Mesenteric fat pad (tissue), 1 donor: Measurements from ENCODE around the gene AQP1. TPM values are rescaled to one million over a fixed set of nuclear protein-coding genes. Genes with fewer than 3 reads are reported as not detected.

ENCODE experiments used
- DNase-seq: peaks from one replicate; pipeline ENCODE4 v3.0.0-alpha.2; 2020; ENCODE audit warnings: low spot score
- total RNA-seq: library from RNA; stranded (reverse); fragmentation: NEBNext Ultra II Directional; extraction: Animal tissue kit (Norgen Biotek cat#: 25700); gene quantifications from one replicate; pipeline ENCODE4 v1.2.1, GENCODE V29; 2021
- donor health status: DM: yes; HTN: yes; CAD: no.

Gene AQP1
- total RNA-seq, 1 donor from 2014 or later: 140 TPM

DNA sequence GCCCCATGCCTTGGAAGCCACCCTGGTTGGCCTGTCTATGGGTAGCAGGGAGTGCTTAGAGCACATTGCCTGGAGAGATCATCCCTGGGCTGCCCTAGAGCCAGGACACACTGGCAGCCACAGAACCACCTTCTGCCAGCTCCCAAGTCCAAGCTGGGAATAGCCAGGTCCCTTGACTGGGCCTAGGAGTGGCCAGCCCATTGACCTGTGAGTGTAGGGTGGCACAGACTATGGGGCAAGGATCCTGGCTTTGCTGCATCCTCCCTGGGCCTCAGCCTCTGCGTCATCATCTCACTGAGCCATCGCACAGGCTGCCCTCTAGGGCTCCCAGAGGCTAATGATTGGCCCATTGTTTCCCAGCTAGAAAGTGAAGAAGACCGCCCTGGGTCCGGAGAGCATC lies 7.0 kb downstream of the AQP1 start:
- DNase-seq: peak; percentile 78

DNA sequence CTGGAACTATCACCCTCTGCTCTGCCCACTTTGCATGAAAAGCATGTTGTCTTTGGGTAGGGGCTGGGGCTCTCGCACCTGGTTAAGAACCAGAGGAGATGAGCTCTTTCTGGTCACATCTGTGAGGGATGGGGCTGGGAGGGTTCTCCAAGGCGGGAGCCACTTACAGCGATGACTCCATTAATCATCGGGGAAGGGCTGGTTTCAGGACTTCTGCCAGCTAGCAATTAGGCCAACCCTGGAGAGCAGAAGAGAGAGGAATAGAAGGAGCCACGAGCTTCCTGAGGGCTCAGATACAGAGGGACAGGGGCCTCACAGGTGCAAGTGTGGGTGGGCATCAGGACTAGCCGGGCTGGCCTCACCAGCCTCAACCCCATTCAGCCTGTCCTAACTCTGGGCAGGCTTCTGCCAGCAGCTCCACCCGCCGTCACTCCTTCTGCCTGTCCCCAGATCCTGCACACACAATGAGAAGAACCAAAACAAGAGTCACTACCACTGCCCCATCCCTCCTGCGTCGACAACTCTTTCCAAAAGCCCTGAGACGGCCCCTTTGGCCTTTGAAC lies 8.4 kb downstream of the AQP1 start:
- DNase-seq: peak; percentile 87

DNA sequence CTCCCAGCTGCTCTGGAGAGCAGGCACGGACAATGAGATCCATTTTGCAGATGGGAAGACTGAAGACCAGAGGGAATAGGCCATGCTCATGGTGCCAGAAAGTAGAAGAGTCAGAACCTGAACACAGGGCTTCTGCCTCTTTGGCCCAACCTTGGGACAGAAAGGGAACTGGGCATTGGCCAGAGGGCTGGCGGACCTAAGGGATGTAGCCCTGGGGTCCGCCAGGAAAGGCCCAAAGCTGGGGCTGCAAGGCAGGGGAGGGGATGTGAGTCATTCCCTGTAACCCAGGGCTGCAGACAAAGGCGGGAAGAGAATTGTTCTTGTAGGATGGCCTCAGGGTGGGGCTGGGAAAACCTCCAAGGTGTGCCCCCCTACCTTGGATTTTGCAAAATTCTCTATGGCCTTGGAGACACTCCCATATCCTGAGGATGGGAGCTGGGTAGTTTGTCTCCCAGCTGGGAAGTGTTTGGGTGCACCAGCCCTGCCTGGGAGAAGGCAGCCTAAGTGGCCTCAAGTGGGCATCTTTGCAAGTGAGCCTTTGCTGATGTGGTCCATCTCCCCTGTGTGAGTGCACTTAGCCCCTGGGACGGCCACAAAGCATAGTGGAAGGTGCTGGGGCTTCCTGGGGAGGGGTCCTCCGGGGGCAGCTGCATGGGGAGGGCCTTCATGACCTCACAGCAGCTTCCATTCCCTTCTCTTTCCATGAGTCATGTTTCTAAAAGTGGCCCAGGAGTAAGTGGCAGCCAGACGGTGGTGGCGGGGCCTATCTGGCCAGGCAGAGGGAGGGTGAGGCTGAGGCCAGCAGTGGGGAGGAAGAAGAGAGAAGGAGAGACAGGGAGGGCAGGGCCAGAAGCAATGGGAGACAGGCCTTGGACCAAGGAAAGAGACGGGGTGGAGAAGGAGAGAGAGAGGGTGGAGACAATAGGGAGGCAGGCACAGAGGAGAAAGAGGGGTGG lies 9.2 kb downstream of the AQP1 start:
- peak; percentile 89 for DNase-seq

DNA sequence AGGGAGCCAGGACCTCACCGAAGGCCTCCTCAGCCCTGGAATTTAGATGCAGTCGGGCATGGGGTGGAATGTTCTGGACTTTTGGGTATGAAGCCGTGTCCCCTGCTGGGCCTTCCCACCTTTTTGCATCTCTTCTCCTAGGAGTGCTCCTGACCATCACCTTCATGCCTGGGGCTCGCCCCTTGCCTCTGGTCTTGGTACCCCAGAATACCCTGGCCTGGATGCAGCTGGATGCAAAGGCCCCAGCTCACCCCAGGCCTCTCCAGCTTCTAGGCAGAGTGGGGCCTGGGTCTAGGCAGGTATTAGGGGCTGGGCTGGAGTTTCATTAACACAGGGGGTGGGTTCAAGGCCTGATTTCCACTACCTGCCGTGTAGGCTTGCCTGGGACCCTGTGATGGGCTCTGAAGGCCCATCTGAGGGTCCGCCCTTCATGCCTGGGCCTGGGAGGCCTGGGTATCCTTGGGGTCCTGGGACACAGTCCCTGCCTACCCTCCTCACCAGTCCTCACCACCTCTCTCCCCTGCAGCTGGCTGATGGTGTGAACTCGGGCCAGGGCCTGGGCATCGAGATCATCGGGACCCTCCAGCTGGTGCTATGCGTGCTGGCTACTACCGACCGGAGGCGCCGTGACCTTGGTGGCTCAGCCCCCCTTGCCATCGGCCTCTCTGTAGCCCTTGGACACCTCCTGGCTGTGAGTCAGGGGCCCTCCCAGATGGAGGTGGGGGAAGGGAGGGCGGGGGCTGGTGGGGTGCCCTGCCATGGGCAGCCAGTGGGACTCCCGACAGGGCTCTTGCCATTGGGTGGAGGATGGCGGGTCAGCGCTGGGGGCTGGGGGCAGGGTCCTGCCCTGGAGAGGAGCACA lies 10.1 kb downstream of the AQP1 start:
- peak; percentile 89 for DNase-seq

DNA sequence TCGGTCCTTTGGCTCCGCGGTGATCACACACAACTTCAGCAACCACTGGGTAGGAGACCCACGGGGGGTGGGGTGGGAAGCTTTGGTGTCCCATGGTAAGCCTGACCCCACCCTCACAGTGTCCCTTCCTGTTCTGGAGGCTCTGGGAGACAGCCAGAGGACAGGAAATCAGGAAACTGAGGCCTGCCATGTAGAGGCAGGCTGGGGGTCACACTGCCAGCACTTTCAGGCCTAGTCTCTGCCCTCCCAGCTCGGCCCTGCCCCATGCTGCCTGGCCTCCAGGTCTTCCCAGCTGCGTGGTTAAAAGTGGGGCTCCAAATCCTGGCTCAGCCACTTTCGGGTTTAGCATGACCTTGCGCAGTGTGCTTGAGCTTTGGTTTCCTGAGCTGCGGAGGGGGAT lies 10.9 kb downstream of the AQP1 start:
- DNase-seq: peak; percentile 62

DNA sequence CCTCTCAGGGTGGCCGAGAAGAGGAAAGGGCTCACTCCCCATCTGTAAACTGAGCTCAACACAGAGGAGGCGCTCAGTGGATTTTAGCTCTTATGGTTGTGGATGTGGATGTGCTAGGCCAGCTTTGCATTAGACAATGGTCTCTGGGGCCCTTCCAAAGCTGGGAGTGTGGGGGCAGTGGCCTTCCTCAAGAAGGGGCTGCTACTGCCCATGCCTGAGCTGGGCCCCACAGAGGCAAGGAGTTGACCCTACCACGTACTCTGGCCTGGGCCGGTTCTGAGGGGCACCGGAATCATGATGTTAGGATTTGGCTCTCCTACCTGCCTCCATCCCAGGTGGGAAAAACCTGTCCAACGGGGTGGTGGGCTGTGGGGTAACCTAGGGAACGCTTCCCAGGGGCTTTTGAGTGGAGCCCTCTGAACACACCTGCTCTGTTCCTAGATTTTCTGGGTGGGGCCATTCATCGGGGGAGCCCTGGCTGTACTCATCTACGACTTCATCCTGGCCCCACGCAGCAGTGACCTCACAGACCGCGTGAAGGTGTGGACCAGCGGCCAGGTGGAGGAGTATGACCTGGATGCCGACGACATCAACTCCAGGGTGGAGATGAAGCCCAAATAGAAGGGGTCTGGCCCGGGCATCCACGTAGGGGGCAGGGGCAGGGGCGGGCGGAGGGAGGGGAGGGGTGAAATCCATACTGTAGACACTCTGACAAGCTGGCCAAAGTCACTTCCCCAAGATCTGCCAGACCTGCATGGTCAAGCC lies 11.5 kb downstream of the AQP1 start:
- peak; percentile 68 for DNase-seq

DNA sequence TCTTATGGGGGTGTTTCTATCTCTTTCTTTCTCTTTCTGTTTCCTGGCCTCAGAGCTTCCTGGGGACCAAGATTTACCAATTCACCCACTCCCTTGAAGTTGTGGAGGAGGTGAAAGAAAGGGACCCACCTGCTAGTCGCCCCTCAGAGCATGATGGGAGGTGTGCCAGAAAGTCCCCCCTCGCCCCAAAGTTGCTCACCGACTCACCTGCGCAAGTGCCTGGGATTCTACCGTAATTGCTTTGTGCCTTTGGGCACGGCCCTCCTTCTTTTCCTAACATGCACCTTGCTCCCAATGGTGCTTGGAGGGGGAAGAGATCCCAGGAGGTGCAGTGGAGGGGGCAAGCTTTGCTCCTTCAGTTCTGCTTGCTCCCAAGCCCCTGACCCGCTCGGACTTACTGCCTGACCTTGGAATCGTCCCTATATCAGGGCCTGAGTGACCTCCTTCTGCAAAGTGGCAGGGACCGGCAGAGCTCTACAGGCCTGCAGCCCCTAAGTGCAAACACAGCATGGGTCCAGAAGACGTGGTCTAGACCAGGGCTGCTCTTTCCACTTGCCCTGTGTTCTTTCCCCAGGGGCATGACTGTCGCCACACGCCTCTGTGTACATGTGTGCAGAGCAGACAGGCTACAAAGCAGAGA lies 12.2 kb downstream of the AQP1 start:
- peak; percentile 77 for DNase-seq

DNA sequence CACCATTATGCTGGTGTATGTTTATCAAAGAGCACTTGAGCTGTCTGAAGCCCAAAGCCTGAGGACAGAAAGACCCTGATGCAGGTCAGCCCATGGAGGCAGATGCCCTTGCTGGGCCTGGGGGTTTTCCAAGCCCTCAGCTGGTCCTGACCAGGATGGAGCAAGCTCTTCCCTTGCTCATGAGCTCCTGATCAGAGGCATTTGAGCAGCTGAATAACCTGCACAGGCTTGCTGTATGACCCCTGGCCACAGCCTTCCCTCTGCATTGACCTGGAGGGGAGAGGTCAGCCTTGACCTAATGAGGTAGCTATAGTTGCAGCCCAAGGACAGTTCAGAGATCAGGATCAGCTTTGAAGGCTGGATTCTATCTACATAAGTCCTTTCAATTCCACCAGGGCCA lies 13.0 kb downstream of the AQP1 start:
- DNase-seq: no peak

DNA sequence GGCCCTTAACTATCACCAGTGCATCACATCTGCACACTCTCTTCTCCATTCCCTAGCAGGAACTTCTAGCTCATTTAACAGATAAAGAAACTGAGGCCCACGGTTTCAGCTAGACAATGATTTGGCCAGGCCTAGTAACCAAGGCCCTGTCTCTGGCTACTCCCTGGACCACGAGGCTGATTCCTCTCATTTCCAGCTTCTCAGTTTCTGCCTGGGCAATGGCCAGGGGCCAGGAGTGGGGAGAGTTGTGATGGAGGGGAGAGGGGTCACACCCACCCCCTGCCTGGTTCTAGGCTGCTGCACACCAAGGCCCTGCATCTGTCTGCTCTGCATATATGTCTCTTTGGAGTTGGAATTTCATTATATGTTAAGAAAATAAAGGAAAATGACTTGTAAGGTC lies 13.5 kb downstream of the AQP1 start:
- no peak for DNase-seq

DNA sequence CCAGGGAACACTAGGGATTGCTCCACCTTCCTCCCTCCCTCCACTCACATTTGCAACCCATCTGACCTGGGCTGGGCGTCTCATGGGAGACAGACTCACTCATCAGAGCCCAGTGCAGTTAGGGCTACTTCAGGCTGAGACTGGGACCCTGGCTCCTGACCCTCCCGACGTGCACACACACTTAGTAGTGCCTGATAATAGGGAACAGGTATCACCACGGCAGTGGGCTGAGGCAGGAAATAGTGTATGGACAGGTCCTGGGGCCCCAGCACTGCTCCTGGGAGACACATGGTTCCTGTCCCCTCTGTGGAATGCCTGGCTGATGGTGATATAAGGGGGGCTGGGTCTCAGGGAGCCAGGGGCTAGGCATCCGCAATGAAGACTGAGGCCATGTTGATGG lies 14.3 kb downstream of the AQP1 start:
- DNase-seq: peak; percentile 69

DNA sequence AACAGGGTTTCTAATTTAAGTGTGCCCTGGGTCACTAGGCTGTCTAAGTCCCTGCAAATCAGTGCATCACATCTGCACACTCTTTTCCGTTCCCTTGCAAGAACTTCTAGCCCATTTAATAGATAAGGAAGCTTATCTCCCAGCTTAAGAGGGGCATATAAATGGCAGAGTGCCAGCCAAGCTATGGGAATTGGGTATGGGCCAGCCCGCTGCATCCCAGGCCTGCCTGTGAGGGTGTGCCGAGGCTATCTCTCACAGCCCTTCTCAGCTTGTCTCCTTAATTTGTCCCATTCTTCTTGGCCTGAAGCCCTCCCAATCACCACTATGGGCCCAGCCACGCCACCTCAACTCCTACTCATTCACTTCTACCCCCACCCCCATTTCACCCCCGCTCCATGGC lies 14.7 kb downstream of the AQP1 start:
- DNase-seq: peak; percentile 43

DNA sequence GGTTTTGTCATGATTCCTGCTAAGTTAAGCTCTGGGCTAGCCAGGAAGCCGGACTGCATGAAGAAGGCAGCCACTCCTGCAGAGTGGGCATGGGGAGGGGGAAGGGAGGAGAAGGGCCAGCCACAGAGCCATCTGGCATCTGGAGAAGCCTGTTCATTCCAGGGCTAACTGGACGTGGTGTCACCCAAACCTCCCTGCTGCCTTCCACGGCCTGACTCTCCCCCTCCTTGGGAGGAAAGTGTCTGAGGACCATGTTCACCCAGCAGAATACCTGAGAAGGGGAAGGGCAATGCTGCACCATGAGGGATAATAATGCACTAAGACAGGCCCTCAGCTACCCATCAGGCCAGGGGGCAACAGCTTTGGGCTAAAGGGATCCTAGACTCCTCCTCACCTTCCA lies 15.4 kb downstream of the AQP1 start:
- DNase-seq: no peak

DNA sequence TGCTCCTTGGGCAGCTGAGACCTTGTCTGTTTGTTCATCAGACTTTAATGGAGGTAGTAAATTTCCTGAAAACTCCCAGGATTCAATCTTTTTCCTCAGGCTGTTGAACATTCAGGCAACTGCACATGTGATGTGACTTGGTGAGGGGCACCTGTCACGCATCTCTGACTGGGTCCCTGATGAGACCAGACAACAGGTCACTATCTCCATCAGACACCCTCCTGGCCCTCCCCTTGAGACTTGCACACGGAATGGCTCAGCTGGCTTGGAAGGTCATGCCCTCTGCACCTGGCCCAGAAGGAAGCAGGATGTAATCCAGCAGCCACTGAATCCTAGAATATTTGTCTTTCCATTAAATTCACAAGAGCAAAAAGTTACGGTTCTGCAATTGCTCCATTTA lies 15.9 kb downstream of the AQP1 start:
- DNase-seq: peak; percentile 64

DNA sequence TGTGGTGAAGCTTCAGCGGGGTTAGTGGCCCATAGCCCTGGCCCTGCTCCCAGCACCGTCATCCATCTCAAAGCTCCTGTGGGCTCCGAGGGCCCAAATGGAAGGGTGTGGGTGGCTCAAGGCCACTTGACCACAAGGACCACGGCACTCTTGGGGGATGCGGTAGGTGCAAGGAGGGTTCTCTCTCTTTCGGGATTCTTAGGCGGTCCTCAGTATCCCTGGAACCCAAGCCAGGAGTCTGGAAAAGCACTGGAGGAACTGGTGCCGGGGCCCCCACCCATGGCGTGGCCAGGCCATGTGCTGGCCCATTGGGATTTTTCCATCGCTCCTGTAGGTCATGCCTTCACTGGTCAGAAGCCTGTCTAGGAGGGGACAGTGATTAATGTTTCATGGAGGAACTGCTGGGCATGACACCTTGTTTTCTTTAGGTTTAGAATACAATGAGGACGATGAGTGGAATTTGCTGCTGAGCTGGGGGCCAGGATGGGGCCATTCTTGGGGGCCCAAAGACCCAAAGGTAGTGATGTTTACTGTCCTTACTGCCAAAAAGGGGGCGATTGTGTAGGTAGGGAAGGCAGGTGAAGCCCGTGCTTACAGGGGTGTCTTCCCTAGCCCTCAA lies 16.7 kb downstream of the AQP1 start:
- peak; percentile 62 for DNase-seq

DNA sequence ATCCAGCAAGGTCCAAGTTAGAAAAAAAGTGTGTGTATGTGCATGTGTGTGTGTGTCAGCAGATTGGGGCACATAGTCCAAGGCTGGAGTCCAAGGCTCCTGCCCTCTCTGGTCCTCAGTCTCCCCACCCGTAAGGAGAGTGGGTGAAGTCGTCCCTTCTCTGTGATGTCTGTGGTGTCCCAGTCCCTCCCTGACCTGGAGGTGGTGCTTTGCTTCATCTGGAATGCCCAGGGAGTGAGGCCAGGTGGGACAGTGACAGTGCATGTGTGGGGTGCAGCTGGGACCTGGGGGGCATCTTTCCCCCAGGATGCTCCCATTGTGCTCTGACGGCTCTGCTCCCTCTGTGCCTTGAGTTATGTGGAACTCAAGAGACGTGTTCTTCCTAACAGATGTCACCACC lies 18.0 kb downstream of the AQP1 start:
- DNase-seq: peak; percentile 64

DNA sequence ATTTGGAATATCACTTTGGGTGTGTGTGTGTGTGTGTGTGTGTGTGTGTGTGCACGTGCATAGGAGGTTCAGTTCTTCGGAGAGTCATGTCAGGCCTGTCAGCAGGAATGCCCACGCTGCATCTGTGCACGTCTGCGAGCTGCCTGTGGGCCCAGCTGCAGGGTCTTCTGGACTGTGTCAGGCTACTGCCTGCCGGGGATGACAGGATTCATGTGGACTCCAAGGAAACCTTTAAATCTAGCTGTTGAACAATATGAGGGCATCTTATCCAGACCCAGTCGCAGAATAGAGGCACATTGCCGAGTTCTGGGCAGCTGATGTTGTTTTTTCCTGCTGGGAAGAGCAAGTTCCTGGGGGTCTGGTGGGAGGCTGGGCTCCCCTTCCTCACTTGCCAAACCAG lies 19.0 kb downstream of the AQP1 start:
- peak; percentile 74 for DNase-seq

DNA sequence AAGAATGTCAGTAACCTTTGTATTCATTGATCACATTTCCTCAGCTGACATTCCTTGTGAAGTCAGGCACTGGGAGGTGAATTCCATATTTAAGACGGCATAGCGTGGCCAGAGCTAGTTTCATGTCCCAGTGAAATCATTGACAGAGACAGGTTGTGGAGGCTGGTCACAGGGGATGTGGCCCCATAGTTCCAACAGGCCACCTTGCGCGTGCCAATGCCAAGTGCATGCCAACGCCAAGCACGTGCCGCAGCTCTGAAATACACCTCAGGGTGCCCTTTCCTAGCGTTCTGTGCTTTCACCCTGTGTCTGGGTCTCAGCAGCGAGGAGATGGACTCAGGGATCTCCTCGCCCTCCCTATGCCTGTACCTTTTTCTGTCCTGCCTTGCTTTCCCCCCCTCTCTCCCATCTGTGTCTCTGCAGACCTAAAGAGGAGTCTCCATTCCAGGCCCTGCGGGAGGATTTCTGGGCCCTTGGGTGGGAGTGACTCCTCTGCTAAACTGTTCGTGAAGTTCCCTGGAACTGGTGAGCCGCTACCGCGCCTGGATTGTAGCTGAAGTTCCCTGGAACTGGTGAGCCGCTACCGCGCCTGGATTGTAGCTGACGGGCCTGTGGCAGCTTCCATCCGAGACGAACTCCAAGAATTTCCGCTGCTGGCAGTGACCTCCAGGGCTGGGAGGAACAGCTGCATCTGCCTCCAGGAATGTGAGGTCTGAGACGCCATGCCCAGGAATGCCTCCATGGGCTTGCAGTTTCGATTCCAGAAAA lies 19.7 kb downstream of the AQP1 start:
- peak; percentile 81 for DNase-seq

DNA sequence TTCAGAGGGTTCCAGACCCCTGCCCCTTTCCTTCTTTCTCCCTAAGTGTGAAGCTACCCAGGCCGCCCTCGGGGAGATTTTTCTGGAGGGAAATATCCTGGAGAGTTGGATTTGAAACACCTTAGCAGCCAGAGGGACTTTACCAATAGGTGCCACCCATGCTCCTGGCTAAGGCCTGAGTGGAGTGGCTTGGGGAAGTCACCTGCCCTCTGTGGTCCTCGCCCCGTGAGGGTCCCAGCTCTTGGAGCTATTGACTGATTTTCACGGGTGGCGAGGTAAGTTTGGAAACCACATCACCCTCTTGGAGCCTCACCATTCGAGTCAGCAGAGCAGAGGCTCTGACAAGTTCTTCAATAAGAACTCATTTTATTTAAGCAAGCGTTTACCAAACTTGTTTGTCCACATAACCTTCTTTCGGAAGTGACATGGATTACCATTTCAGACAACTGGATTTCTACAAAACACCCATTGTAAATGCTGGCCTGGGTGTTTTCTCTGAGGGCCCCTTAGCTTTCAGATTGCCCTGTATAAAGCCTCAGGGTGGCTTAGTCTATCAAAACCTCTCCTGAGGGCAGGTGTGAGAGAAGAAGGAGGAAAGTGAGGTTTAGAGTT lies 20.4 kb downstream of the AQP1 start:
- DNase-seq: peak; percentile 55

DNA sequence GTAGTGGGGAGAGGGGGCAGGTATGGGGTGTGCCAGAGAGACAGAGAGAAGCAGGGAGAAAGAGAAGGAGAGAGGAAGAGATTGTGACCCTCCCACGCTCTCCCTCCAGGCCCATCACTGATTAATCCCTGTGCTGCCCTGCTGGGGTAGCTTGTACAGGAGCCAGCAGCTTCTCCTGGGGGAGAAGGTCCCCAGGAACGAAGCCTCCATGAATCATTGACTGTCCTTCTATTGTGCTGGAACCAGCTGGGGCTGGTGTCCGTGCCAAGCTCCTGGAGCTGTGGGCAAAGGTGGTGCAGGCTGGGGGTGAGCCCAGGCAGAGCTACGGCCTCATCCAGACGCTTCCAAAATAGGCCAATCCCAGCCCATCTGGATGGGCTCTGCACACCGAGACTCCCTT lies 20.9 kb downstream of the AQP1 start:
- peak; percentile 33 for DNase-seq
